ENCODE data around the gene SH3RF1.
"Not testable (repeated sequence)": the region's sequence is repeated elsewhere in the genome, so short reads cannot be mapped to it uniquely, and the experiment has no call there.

Gene SH3RF1

GRCh38 chr4:169270810-169271691, at the start of gene SH3RF1:
SH3RF1 (minus strand) TSS chr4:169270956; CDS start chr4:169269212, 1,744 bp downstream.
- no peak for DNase-seq (ENCODE audit: low read depth)

- DNase-seq (ENCODE audit: low read depth) = no peak
Measured at GRCh38 chr4:169315530-169316343, 45.0 kb upstream of the SH3RF1 start.

- DNase-seq (ENCODE audit: low read depth) = no peak
Measured at GRCh38 chr4:169314906-169315305, 44.1 kb upstream of the SH3RF1 start.

- DNase-seq (ENCODE audit: low read depth) = no peak
Measured at GRCh38 chr4:169313732-169314131, 43.0 kb upstream of the SH3RF1 start.

- DNase-seq (ENCODE audit: low read depth) = no peak
Measured at GRCh38 chr4:169312690-169313422, 42.1 kb upstream of the SH3RF1 start.

- DNase-seq (ENCODE audit: low read depth) = no peak
Measured at GRCh38 chr4:169311643-169312365, 41.0 kb upstream of the SH3RF1 start.

GRCh38 chr4:169309326-169309967, 38.7 kb upstream of the SH3RF1 start:
- DNase-seq (ENCODE audit: low read depth) = no peak

- no peak for DNase-seq (ENCODE audit: low read depth)
Measured at GRCh38 chr4:169307576-169307975, 36.8 kb upstream of the SH3RF1 start.

GRCh38 chr4:169305651-169306050, 34.9 kb upstream of the SH3RF1 start:
- no peak for DNase-seq (ENCODE audit: low read depth)

GRCh38 chr4:169305173-169305572, 34.4 kb upstream of the SH3RF1 start:
- DNase-seq (ENCODE audit: low read depth) = no peak

GRCh38 chr4:169295822-169296221, 25.1 kb upstream of the SH3RF1 start:
- DNase-seq (ENCODE audit: low read depth) = no peak

- DNase-seq (ENCODE audit: low read depth) = no peak
Measured at GRCh38 chr4:169293343-169294176, 22.8 kb upstream of the SH3RF1 start.

GRCh38 chr4:169287983-169288382, 17.2 kb upstream of the SH3RF1 start:
- not testable (repeated sequence) for DNase-seq (ENCODE audit: low read depth)

GRCh38 chr4:169286562-169287301, 16.0 kb upstream of the SH3RF1 start:
- no peak for DNase-seq (ENCODE audit: low read depth)

GRCh38 chr4:169283114-169283509, 12.4 kb upstream of the SH3RF1 start:
- no peak for DNase-seq (ENCODE audit: low read depth)

- DNase-seq (ENCODE audit: low read depth) = no peak
Measured at GRCh38 chr4:169282429-169283113, 11.8 kb upstream of the SH3RF1 start.

- DNase-seq (ENCODE audit: low read depth) = no peak
Measured at GRCh38 chr4:169279108-169279507, 8.4 kb upstream of the SH3RF1 start.

- DNase-seq (ENCODE audit: low read depth) = no peak
Measured at GRCh38 chr4:169278624-169279023, 7.9 kb upstream of the SH3RF1 start.

GRCh38 chr4:169277838-169278237, 7.1 kb upstream of the SH3RF1 start:
- DNase-seq (ENCODE audit: low read depth) = not testable (repeated sequence)

All from activated gamma-delta T cell treated with anti-CD3 and anti-CD28 coated beads, Interleukin-2, amount 50 U/mL, for 16 hours (primary cell).